GM10248 (cell line): ENCODE measurements around the gene DYRK1A.

ENCODE experiments used
- CTCF ChIA-PET: fragments of 300-600 bp; sonication (Branson Sonifier 250); formaldehyde crosslinking; extraction: SDS; loops from one replicate; lab custom pipeline; 2021; ENCODE audit warnings: antibody characterized with exemption; lab: Yijun Ruan, JAX
- POLR2A ChIA-PET: fragments of 350-650 bp; sonication (Branson Sonifier 250); formaldehyde crosslinking; extraction: SDS; loops from one replicate; lab custom pipeline; 2020; ENCODE audit warnings: antibody characterized with exemption; lab: Yijun Ruan, JAX
- DNase-seq: peaks from one replicate; pipeline ENCODE4 v3.0.0; 2012; ENCODE audit errors: extremely low spot score
- CTCF ChIP-seq: IDR thresholded peaks from 2 replicates; pipeline ENCODE4 v1.5.1; 2012; ENCODE audit warnings: mild to moderate bottlenecking, low read depth; ENCODE audit errors: extremely low read depth, missing control alignments, control extremely low read depth

DYRK1A gene

GRCh38 chr21:37363936-37364335 lies 2.6 kb upstream of the DYRK1A start:
- TF ChIP-seq CTCF = no peak
- POLR2A ChIA-PET = no interaction called here
- CTCF ChIA-PET = no interaction called here
- DNase-seq = no peak

DNA sequence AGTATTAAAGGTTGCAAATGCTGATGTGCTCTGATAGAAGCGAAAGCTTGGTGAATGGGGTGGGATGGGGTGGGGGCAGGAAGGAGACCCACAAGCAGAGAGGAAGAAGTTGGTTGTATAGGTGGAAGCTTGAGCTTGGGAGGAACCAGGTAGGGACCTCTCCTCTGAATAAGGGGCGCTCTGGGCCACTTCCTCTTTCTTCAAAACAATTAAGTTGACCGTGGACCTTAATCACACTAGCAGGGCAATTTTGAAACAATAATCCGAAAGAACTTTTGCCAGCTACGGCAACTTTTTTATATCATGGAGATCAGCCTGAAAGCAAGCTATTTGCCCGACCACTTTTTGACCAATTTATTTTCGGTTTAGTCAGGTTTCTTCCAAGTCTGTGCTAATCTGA lies 1.9 kb upstream of the DYRK1A start:
- TF ChIP-seq CTCF = no peak
- CTCF ChIA-PET = interaction anchor here (0.7 to 1.3 kb wide), 6 partner anchors 9 to 139 kb away, joined by 3 to 6 read pairs (median 3); no protein-coding TSS in a partner anchor
- POLR2A ChIA-PET = no interaction called here
- DNase-seq = no peak

DNA sequence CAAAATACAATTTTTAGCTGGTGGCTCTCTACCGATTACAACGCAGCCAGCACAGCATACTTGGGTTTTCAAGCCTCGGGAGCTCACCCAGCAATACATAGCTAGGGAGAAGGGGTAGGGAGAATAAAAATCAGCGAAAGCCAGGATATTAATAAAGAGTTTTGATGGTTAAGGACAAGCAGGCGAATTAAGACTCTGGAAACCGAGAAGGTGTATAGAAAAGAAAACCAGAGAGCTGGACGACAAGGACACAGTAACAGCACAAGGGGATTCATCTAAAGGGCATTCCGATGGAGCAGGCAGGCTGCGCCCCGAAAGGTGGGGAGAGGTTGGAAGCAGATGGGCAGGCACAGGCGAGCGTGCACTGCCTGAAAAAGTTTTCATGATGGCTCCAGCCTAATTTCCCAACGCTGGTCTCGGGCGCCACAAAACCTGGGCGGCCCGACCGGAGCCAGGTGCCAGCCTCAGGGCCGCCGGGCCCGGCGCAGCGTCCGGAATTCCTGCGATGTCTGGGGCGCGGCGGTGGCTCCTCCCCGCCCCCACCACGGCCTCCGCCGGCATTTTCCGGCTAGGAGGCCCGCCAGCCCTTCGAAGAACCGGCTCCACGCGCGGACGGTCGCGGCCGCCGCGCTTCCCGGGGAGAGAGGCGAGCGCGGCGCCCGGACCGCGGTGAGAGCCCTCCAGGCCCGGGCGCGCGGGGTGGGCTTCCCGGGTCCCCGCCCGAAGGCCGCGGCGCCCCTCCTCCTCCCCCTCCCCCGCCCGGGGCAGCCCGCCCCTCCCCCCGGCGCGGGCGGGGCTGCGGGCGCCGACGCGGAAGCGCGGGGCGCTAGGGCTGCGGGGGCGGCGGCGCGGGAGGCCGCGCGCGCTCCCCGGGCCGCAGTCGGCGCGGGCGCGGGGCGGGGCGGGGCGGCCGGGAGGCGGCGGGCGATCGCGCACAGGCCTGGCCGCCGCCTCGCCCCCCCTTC lies 774 bp upstream of the DYRK1A start:
- no peak for TF ChIP-seq CTCF
- ChIA-PET POLR2A (interaction anchor here (0.6 kb wide), 1 partner anchor 15 kb away, joined by 3 read pairs; no protein-coding TSS in a partner anchor), CTCF (interaction anchor here (1.2 to 1.3 kb wide), 4 partner anchors 10 to 140 kb away, joined by 3 to 6 read pairs (median 4); no protein-coding TSS in a partner anchor)
- peak; percentile 85 for DNase-seq

- POLR2A ChIA-PET = no interaction called here
Measured at GRCh38 chr21:37367336-37367702, 746 bp downstream of the DYRK1A start.

DNA sequence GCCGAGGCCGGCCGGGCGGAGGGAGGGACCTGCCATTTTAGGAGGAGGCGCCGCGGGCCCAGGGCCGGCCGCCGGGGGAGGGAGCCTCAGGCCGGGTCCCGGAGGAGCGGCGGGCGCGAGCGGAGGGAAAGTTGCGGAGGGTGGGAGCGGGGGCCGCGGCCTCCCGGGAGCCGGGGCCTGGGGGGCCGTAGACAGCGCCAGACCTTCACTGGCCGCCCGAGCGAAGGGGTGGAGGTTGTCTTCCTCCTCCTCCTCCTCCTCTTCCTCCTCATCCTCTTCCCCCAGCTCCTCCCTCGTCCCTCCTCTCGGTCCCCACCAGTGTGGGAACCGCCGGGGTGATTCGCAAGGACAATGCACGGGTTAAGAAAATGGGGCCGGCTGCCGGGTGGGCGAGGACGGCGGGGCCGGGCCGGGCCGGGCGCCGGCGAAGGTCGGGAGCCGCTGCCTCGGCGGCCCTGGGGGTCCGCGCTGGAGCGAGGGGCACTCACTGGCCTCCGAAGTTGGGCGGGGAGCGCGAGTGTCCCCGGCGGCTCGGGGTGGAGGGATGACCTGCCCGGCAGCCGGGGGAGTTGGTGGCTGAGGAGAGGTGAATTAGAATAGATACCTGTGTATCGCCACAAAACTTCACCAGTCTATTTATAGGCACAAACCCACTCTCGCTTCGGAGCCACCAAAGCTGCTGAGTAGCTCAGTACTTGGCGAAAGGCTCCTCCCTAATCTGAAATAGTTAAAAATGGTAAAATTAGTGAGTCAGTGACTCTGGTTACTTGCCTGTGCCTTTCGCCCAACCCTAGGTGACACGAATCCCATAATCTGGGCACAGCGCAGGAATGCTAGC lies 1.3 kb downstream of the DYRK1A start:
- peak; percentile 27 for DNase-seq
- TF ChIP-seq CTCF = no peak
- POLR2A ChIA-PET = no interaction called here
- CTCF ChIA-PET = interaction anchor here (1.3 kb wide), 1 partner anchor 96 kb away, joined by 3 read pairs; no protein-coding TSS in a partner anchor

More at GRCh38 chr21:37367336-37367702, 746 bp downstream of the DYRK1A start:
- CTCF ChIA-PET = no interaction called here
- no peak for DNase-seq
- no peak for TF ChIP-seq CTCF
